GM23338 (cell line): Measurements from ENCODE around the gene PPIF. TPM values are rescaled to one million over a fixed set of nuclear protein-coding genes. Genes with fewer than 3 reads are reported as not detected.

ENCODE experiments used
- ATAC-seq: fragments of 200-7000 bp; cut with Tn5 transposase; 3 replicates; pipeline ENCODE4 v1.9.1; 2020
- DNase-seq: peaks from one replicate; pipeline ENCODE4 v3.0.0-alpha.2; 2015; ENCODE audit warnings: low spot score
- H2AFZ ChIP-seq: fragments of 200-600 bp; sonication (generic); 2 replicates; pipeline ENCODE4 v1.8.0; 2016; ENCODE audit warnings: antibody characterized with exemption, mild to moderate bottlenecking, moderate library complexity
- H3F3A ChIP-seq: fragments of 200-600 bp; sonication (generic); replicated peaks from 2 replicates; pipeline ENCODE4 v1.8.0; 2017; ENCODE audit warnings: antibody characterized with exemption, mixed run types, low read depth
- H3K27ac ChIP-seq: fragments of 200-600 bp; sonication (generic); 2 replicates; pipeline ENCODE4 v1.6.1; 2016; ENCODE audit warnings: low read depth
- H3K27me3 ChIP-seq: fragments of 200-600 bp; sonication (generic); 2 replicates; pipeline ENCODE4 v1.8.0; 2016; ENCODE audit warnings: mild to moderate bottlenecking, mixed run types, moderate library complexity; ENCODE audit not compliant: insufficient read depth
- H3K36me3 ChIP-seq: fragments of 200-600 bp; sonication (generic); 2 replicates; pipeline ENCODE4 v1.8.0; 2016; ENCODE audit warnings: mild to moderate bottlenecking; ENCODE audit not compliant: insufficient read depth
- H3K4me1 ChIP-seq: fragments of 200-600 bp; sonication (generic); 2 replicates; pipeline ENCODE4 v1.8.0; 2016; ENCODE audit warnings: mild to moderate bottlenecking, moderate library complexity; ENCODE audit not compliant: insufficient read depth
- H3K4me2 ChIP-seq: fragments of 200-600 bp; sonication (generic); 2 replicates; pipeline ENCODE4 v1.7.1; 2017; ENCODE audit warnings: mixed run types
- H3K4me3 ChIP-seq: fragments of 200-600 bp; sonication (generic); 2 replicates; pipeline ENCODE4 v1.6.1; 2016; ENCODE audit warnings: mixed run types
- H3K79me2 ChIP-seq: fragments of 200-600 bp; sonication (generic); replicated peaks from 2 replicates; pipeline ENCODE4 v1.8.0; 2017; ENCODE audit warnings: mild to moderate bottlenecking; ENCODE audit not compliant: insufficient read depth
- H3K9me2 ChIP-seq: fragments of 200-600 bp; sonication (generic); 2 replicates; pipeline ENCODE4 v1.8.0; 2017; ENCODE audit not compliant: insufficient read depth
- H4K20me1 ChIP-seq: fragments of 200-600 bp; sonication (generic); replicated peaks from 2 replicates; pipeline ENCODE4 v1.8.0; 2017; ENCODE audit warnings: mild to moderate bottlenecking; ENCODE audit not compliant: insufficient read depth
- H3K27ac Mint-ChIP-seq: 2 replicates; pipeline ENCODE4 v1.8.0; 2020; ENCODE audit warnings: inconsistent platforms, mild to moderate bottlenecking, moderate library complexity, mixed read lengths
- H3K27me3 Mint-ChIP-seq: 3 replicates; pipeline ENCODE4 v1.8.0; 2022; ENCODE audit warnings: low read depth, mild to moderate bottlenecking, moderate library complexity, mixed read lengths, inconsistent platforms; ENCODE audit not compliant: insufficient read depth, poor library complexity
- H3K36me3 Mint-ChIP-seq: 3 replicates; pipeline ENCODE4 v1.8.0; 2021; ENCODE audit warnings: low read depth, mild to moderate bottlenecking, inconsistent platforms, moderate library complexity, mixed read lengths
- H3K4me1 Mint-ChIP-seq: 3 replicates; pipeline ENCODE4 v1.8.0; 2020; ENCODE audit warnings: mild to moderate bottlenecking, inconsistent platforms, mixed read lengths
- H3K4me3 Mint-ChIP-seq: 3 replicates; pipeline ENCODE4 v1.8.0; 2021; ENCODE audit warnings: moderate library complexity, mild to moderate bottlenecking, inconsistent platforms, mixed read lengths
- H3K9me3 Mint-ChIP-seq: 3 replicates; pipeline ENCODE4 v1.8.0; 2020; ENCODE audit warnings: moderate library complexity, mild to moderate bottlenecking, inconsistent platforms, mixed read lengths
- CREB1 ChIP-seq: fragments of 250-450 bp; sonication (Bioruptor Pico); IDR thresholded peaks from 2 replicates; pipeline ENCODE4 v1.5.0; 2020; ENCODE audit warnings: low read depth, mild to moderate bottlenecking, moderate library complexity
- EZH2 ChIP-seq: fragments of 200-600 bp; sonication (generic); IDR thresholded peaks from one replicate; pipeline ENCODE4 v1.8.0; 2017; ENCODE audit warnings: antibody characterized with exemption, mild to moderate bottlenecking, low read depth; ENCODE audit not compliant: unreplicated experiment
- EZH2phosphoT487 ChIP-seq: fragments of 200-600 bp; sonication (generic); IDR thresholded peaks from one replicate; pipeline ENCODE4 v1.8.1; 2018; ENCODE audit warnings: antibody characterized with exemption; ENCODE audit not compliant: unreplicated experiment
- JUNB ChIP-seq: IDR thresholded peaks from one replicate; pipeline ENCODE4 v1.6.1; 2016; ENCODE audit warnings: antibody characterized with exemption; ENCODE audit not compliant: unreplicated experiment
- NANOG ChIP-seq: IDR thresholded peaks from 2 replicates; pipeline ENCODE4 v1.6.1; 2016; ENCODE audit warnings: antibody characterized with exemption, borderline replicate concordance
- POLR2AphosphoS5 ChIP-seq: IDR thresholded peaks from 2 replicates; pipeline ENCODE4 v1.6.1; 2016; ENCODE audit warnings: antibody characterized with exemption, low read depth
- STAT1 ChIP-seq: IDR thresholded peaks from one replicate; pipeline ENCODE4 v1.6.1; 2016; ENCODE audit warnings: antibody characterized with exemption; ENCODE audit not compliant: unreplicated experiment
- ZNF114 ChIP-seq: fragments of 250-450 bp; sonication (Bioruptor Pico); IDR thresholded peaks from 2 replicates; pipeline ENCODE4 v1.5.0; 2020; ENCODE audit warnings: mild to moderate bottlenecking, moderate library complexity
- ZNF331 ChIP-seq: fragments of 250-450 bp; sonication (Bioruptor Pico); IDR thresholded peaks from 2 replicates; pipeline ENCODE4 v1.5.0; 2020; ENCODE audit warnings: low read depth, mild to moderate bottlenecking, moderate library complexity
- polyA plus RNA-seq: library from polyadenylated mRNA; unstranded; fragments of >200 nt; fragmentation: Nextera tagmentation; extraction: Ambion mirVana; gene quantifications from 2 replicates; pipeline ENCODE4 v1.2.1, GENCODE V29; 2016
- total RNA-seq: library from RNA; depleted of rRNA; stranded (reverse); fragments of >200 nt; shearing (Covaris generic); gene quantifications from 2 replicates; pipeline ENCODE4 v1.2.3, GENCODE V29; 2014
- TF ChIP-seq, protein P1 (sequence below): fragments of 250-450 bp; sonication (Bioruptor Pico); IDR thresholded peaks from 2 replicates; pipeline ENCODE4 v1.5.0; 2020; ENCODE audit warnings: mild to moderate bottlenecking, moderate library complexity
- TF ChIP-seq, protein P2 (sequence below): IDR thresholded peaks from one replicate; pipeline ENCODE4 v1.6.1; 2018; ENCODE audit warnings: antibody characterized with exemption; ENCODE audit not compliant: unreplicated experiment
- TF ChIP-seq, protein P3 (sequence below): IDR thresholded peaks from 2 replicates; pipeline ENCODE4 v1.6.1; 2016; ENCODE audit warnings: antibody characterized with exemption
- TF ChIP-seq, protein P4 (sequence below), 2 experiments: fragments of 200-600 bp in 1 of 2; sonication (generic) in 1 of 2; conservative IDR thresholded peaks; 2 replicates each; pipeline versions ENCODE4 v1.5.1 to v1.6.1; 2016 to 2017; ENCODE audit warnings: antibody characterized with exemption in 2 of 2, low read depth in 2 of 2, mild to moderate bottlenecking in 2 of 2, moderate library complexity in 1 of 2

Gene PPIF
- total and polyA plus RNA-seq, 2 experiments from 2014 or later, result 32.1 to 43.6 TPM

DNA sequence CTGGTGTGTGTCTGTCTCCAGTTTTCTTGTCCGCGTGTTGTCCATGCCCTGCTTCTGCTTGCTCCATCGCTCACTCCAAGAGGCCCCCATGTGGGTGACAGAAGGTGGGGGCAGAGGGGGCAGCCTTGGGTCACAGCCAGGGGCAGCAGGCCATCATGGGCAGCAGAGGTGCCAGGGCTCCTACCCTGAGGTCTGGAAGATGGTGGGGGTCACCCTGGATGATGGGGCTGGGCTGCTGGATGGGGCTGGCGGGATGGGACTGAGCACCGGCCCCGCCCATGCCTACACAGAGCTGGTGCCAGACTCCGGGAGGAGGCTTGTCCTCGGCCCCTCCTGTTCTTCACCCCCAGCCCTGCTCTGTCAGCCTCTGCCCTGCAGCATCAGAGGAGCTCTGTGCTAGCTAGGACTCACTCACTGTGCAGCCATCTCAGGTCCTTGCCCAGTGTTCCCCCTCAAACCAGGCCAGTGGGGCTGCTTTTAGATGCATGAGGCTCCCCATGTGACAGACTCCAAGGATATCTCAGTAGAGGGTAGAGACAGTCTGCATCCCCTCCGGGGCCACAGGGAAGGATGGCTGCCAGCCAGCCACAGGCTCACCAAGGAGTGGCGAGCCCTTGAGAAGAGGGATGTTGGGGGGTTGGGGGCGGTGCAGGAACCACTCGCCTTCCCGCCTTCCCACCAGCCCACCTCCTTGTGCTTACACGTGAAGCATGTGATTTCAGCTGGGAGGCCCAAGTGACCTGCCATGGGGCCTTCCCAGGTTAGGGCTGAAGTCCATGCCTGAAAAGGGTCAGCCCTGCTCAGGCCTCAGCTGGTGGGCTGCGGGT, 35.5 kb upstream of the PPIF start:
- no peak overlapping the region for H3K27ac Mint-ChIP-seq
- Histone ChIP-seq H3K4me3 (no peak overlapping the region), H4K20me1 (no peaks in the 10 kb centered on the region), H3K79me2 (no peaks in the 10 kb centered on the region), H3F3A (no peaks in the 10 kb centered on the region), H3K4me1 (no peaks in the 10 kb centered on the region), H3K9me2 (no peaks in the 10 kb centered on the region), H3K27ac (no peak overlapping the region), H2AFZ (no peak overlapping the region), H3K27me3 (no peaks in the 10 kb centered on the region), H3K4me2 (no peak overlapping the region), H3K36me3 (peaks cover 4% of the 10 kb centered on the region; the same call in 1 of the 2 replicates)
- no peak for ATAC-seq
- H3K27me3 Mint-ChIP-seq, result peaks cover 21% of the 10 kb centered on the region
- no peak for DNase-seq
- peaks cover 19% of the 10 kb centered on the region for H3K36me3 Mint-ChIP-seq
- H3K9me3 Mint-ChIP-seq, result no peaks in the 10 kb centered on the region
- H3K4me1 Mint-ChIP-seq, result peaks cover 14% of the 10 kb centered on the region
- TF ChIP-seq, protein P1, sequence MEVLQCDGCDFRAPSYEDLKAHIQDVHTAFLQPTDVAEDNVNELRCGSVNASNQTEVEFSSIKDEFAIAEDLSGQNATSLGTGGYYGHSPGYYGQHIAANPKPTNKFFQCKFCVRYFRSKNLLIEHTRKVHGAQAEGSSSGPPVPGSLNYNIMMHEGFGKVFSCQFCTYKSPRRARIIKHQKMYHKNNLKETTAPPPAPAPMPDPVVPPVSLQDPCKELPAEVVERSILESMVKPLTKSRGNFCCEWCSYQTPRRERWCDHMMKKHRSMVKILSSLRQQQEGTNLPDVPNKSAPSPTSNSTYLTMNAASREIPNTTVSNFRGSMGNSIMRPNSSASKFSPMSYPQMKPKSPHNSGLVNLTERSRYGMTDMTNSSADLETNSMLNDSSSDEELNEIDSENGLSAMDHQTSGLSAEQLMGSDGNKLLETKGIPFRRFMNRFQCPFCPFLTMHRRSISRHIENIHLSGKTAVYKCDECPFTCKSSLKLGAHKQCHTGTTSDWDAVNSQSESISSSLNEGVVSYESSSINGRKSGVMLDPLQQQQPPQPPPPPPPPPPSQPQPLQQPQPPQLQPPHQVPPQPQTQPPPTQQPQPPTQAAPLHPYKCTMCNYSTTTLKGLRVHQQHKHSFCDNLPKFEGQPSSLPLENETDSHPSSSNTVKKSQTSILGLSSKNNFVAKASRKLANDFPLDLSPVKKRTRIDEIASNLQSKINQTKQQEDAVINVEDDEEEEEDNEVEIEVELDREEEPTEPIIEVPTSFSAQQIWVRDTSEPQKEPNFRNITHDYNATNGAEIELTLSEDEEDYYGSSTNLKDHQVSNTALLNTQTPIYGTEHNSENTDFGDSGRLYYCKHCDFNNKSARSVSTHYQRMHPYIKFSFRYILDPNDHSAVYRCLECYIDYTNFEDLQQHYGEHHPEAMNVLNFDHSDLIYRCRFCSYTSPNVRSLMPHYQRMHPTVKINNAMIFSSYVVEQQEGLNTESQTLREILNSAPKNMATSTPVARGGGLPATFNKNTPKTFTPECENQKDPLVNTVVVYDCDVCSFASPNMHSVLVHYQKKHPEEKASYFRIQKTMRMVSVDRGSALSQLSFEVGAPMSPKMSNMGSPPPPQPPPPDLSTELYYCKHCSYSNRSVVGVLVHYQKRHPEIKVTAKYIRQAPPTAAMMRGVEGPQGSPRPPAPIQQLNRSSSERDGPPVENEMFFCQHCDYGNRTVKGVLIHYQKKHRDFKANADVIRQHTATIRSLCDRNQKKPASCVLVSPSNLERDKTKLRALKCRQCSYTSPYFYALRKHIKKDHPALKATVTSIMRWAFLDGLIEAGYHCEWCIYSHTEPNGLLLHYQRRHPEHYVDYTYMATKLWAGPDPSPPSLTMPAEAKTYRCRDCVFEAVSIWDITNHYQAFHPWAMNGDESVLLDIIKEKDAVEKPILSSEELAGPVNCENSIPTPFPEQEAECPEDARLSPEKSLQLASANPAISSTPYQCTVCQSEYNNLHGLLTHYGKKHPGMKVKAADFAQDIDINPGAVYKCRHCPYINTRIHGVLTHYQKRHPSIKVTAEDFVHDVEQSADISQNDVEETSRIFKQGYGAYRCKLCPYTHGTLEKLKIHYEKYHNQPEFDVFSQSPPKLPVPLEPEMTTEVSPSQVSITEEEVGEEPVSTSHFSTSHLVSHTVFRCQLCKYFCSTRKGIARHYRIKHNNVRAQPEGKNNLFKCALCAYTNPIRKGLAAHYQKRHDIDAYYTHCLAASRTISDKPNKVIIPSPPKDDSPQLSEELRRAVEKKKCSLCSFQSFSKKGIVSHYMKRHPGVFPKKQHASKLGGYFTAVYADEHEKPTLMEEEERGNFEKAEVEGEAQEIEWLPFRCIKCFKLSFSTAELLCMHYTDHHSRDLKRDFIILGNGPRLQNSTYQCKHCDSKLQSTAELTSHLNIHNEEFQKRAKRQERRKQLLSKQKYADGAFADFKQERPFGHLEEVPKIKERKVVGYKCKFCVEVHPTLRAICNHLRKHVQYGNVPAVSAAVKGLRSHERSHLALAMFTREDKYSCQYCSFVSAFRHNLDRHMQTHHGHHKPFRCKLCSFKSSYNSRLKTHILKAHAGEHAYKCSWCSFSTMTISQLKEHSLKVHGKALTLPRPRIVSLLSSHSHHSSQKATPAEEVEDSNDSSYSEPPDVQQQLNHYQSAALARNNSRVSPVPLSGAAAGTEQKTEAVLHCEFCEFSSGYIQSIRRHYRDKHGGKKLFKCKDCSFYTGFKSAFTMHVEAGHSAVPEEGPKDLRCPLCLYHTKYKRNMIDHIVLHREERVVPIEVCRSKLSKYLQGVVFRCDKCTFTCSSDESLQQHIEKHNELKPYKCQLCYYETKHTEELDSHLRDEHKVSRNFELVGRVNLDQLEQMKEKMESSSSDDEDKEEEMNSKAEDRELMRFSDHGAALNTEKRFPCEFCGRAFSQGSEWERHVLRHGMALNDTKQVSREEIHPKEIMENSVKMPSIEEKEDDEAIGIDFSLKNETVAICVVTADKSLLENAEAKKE (CRISPR knock-in tag), result no peak
- TF ChIP-seq EZH2 (no peak), JUNB (no peak), ZNF114 (no peak), POLR2AphosphoS5 (no peak), EZH2phosphoT487 (no peak), NANOG (no peak), STAT1 (no peak), ZNF331 (CRISPR knock-in tag) (no peak), CREB1 (CRISPR knock-in tag) (no peak)
- TF ChIP-seq, protein P2, sequence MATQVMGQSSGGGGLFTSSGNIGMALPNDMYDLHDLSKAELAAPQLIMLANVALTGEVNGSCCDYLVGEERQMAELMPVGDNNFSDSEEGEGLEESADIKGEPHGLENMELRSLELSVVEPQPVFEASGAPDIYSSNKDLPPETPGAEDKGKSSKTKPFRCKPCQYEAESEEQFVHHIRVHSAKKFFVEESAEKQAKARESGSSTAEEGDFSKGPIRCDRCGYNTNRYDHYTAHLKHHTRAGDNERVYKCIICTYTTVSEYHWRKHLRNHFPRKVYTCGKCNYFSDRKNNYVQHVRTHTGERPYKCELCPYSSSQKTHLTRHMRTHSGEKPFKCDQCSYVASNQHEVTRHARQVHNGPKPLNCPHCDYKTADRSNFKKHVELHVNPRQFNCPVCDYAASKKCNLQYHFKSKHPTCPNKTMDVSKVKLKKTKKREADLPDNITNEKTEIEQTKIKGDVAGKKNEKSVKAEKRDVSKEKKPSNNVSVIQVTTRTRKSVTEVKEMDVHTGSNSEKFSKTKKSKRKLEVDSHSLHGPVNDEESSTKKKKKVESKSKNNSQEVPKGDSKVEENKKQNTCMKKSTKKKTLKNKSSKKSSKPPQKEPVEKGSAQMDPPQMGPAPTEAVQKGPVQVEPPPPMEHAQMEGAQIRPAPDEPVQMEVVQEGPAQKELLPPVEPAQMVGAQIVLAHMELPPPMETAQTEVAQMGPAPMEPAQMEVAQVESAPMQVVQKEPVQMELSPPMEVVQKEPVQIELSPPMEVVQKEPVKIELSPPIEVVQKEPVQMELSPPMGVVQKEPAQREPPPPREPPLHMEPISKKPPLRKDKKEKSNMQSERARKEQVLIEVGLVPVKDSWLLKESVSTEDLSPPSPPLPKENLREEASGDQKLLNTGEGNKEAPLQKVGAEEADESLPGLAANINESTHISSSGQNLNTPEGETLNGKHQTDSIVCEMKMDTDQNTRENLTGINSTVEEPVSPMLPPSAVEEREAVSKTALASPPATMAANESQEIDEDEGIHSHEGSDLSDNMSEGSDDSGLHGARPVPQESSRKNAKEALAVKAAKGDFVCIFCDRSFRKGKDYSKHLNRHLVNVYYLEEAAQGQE, result no peak
- TF ChIP-seq, protein P3, sequence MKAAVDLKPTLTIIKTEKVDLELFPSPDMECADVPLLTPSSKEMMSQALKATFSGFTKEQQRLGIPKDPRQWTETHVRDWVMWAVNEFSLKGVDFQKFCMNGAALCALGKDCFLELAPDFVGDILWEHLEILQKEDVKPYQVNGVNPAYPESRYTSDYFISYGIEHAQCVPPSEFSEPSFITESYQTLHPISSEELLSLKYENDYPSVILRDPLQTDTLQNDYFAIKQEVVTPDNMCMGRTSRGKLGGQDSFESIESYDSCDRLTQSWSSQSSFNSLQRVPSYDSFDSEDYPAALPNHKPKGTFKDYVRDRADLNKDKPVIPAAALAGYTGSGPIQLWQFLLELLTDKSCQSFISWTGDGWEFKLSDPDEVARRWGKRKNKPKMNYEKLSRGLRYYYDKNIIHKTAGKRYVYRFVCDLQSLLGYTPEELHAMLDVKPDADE, result no peak
- TF ChIP-seq, protein P4, sequence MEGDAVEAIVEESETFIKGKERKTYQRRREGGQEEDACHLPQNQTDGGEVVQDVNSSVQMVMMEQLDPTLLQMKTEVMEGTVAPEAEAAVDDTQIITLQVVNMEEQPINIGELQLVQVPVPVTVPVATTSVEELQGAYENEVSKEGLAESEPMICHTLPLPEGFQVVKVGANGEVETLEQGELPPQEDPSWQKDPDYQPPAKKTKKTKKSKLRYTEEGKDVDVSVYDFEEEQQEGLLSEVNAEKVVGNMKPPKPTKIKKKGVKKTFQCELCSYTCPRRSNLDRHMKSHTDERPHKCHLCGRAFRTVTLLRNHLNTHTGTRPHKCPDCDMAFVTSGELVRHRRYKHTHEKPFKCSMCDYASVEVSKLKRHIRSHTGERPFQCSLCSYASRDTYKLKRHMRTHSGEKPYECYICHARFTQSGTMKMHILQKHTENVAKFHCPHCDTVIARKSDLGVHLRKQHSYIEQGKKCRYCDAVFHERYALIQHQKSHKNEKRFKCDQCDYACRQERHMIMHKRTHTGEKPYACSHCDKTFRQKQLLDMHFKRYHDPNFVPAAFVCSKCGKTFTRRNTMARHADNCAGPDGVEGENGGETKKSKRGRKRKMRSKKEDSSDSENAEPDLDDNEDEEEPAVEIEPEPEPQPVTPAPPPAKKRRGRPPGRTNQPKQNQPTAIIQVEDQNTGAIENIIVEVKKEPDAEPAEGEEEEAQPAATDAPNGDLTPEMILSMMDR (conservative IDR thresholded peaks at IDR 0.05; ENCODE audit: low read depth in 2 of 2), result no peak
- no peak overlapping the region for H3K4me3 Mint-ChIP-seq
